GM23338 (cell line): Measurements from ENCODE around the gene CAMSAP1. TPM values are rescaled to one million over a fixed set of nuclear protein-coding genes. Genes with fewer than 3 reads are reported as not detected.

ENCODE experiments used
- ATAC-seq: fragments of 200-7000 bp; cut with Tn5 transposase; 3 replicates; pipeline ENCODE4 v1.9.1; 2020
- DNase-seq: peaks from one replicate; pipeline ENCODE4 v3.0.0-alpha.2; 2015; ENCODE audit warnings: low spot score
- H2AFZ ChIP-seq: fragments of 200-600 bp; sonication (generic); 2 replicates; pipeline ENCODE4 v1.8.0; 2016; ENCODE audit warnings: antibody characterized with exemption, mild to moderate bottlenecking, moderate library complexity
- H3F3A ChIP-seq: fragments of 200-600 bp; sonication (generic); replicated peaks from 2 replicates; pipeline ENCODE4 v1.8.0; 2017; ENCODE audit warnings: antibody characterized with exemption, mixed run types, low read depth
- H3K27ac ChIP-seq: fragments of 200-600 bp; sonication (generic); 2 replicates; pipeline ENCODE4 v1.6.1; 2016; ENCODE audit warnings: low read depth
- H3K27me3 ChIP-seq: fragments of 200-600 bp; sonication (generic); 2 replicates; pipeline ENCODE4 v1.8.0; 2016; ENCODE audit warnings: mild to moderate bottlenecking, mixed run types, moderate library complexity; ENCODE audit not compliant: insufficient read depth
- H3K36me3 ChIP-seq: fragments of 200-600 bp; sonication (generic); 2 replicates; pipeline ENCODE4 v1.8.0; 2016; ENCODE audit warnings: mild to moderate bottlenecking; ENCODE audit not compliant: insufficient read depth
- H3K4me1 ChIP-seq: fragments of 200-600 bp; sonication (generic); 2 replicates; pipeline ENCODE4 v1.8.0; 2016; ENCODE audit warnings: mild to moderate bottlenecking, moderate library complexity; ENCODE audit not compliant: insufficient read depth
- H3K4me2 ChIP-seq: fragments of 200-600 bp; sonication (generic); 2 replicates; pipeline ENCODE4 v1.7.1; 2017; ENCODE audit warnings: mixed run types
- H3K4me3 ChIP-seq: fragments of 200-600 bp; sonication (generic); 2 replicates; pipeline ENCODE4 v1.6.1; 2016; ENCODE audit warnings: mixed run types
- H3K79me2 ChIP-seq: fragments of 200-600 bp; sonication (generic); replicated peaks from 2 replicates; pipeline ENCODE4 v1.8.0; 2017; ENCODE audit warnings: mild to moderate bottlenecking; ENCODE audit not compliant: insufficient read depth
- H3K9me2 ChIP-seq: fragments of 200-600 bp; sonication (generic); 2 replicates; pipeline ENCODE4 v1.8.0; 2017; ENCODE audit not compliant: insufficient read depth
- H4K20me1 ChIP-seq: fragments of 200-600 bp; sonication (generic); replicated peaks from 2 replicates; pipeline ENCODE4 v1.8.0; 2017; ENCODE audit warnings: mild to moderate bottlenecking; ENCODE audit not compliant: insufficient read depth
- H3K27ac Mint-ChIP-seq: 2 replicates; pipeline ENCODE4 v1.8.0; 2020; ENCODE audit warnings: inconsistent platforms, mild to moderate bottlenecking, moderate library complexity, mixed read lengths
- H3K27me3 Mint-ChIP-seq: 3 replicates; pipeline ENCODE4 v1.8.0; 2022; ENCODE audit warnings: low read depth, mild to moderate bottlenecking, moderate library complexity, mixed read lengths, inconsistent platforms; ENCODE audit not compliant: insufficient read depth, poor library complexity
- H3K36me3 Mint-ChIP-seq: 3 replicates; pipeline ENCODE4 v1.8.0; 2021; ENCODE audit warnings: low read depth, mild to moderate bottlenecking, inconsistent platforms, moderate library complexity, mixed read lengths
- H3K4me1 Mint-ChIP-seq: 3 replicates; pipeline ENCODE4 v1.8.0; 2020; ENCODE audit warnings: mild to moderate bottlenecking, inconsistent platforms, mixed read lengths
- H3K4me3 Mint-ChIP-seq: 3 replicates; pipeline ENCODE4 v1.8.0; 2021; ENCODE audit warnings: moderate library complexity, mild to moderate bottlenecking, inconsistent platforms, mixed read lengths
- H3K9me3 Mint-ChIP-seq: 3 replicates; pipeline ENCODE4 v1.8.0; 2020; ENCODE audit warnings: moderate library complexity, mild to moderate bottlenecking, inconsistent platforms, mixed read lengths
- CREB1 ChIP-seq: fragments of 250-450 bp; sonication (Bioruptor Pico); IDR thresholded peaks from 2 replicates; pipeline ENCODE4 v1.5.0; 2020; ENCODE audit warnings: low read depth, mild to moderate bottlenecking, moderate library complexity
- EZH2 ChIP-seq: fragments of 200-600 bp; sonication (generic); IDR thresholded peaks from one replicate; pipeline ENCODE4 v1.8.0; 2017; ENCODE audit warnings: antibody characterized with exemption, mild to moderate bottlenecking, low read depth; ENCODE audit not compliant: unreplicated experiment
- EZH2phosphoT487 ChIP-seq: fragments of 200-600 bp; sonication (generic); IDR thresholded peaks from one replicate; pipeline ENCODE4 v1.8.1; 2018; ENCODE audit warnings: antibody characterized with exemption; ENCODE audit not compliant: unreplicated experiment
- JUNB ChIP-seq: IDR thresholded peaks from one replicate; pipeline ENCODE4 v1.6.1; 2016; ENCODE audit warnings: antibody characterized with exemption; ENCODE audit not compliant: unreplicated experiment
- STAT1 ChIP-seq: IDR thresholded peaks from one replicate; pipeline ENCODE4 v1.6.1; 2016; ENCODE audit warnings: antibody characterized with exemption; ENCODE audit not compliant: unreplicated experiment
- ZNF114 ChIP-seq: fragments of 250-450 bp; sonication (Bioruptor Pico); IDR thresholded peaks from 2 replicates; pipeline ENCODE4 v1.5.0; 2020; ENCODE audit warnings: mild to moderate bottlenecking, moderate library complexity
- ZNF331 ChIP-seq: fragments of 250-450 bp; sonication (Bioruptor Pico); IDR thresholded peaks from 2 replicates; pipeline ENCODE4 v1.5.0; 2020; ENCODE audit warnings: low read depth, mild to moderate bottlenecking, moderate library complexity
- ZNF462 ChIP-seq: fragments of 250-450 bp; sonication (Bioruptor Pico); IDR thresholded peaks from 2 replicates; pipeline ENCODE4 v1.5.0; 2020; ENCODE audit warnings: mild to moderate bottlenecking, moderate library complexity
- polyA plus RNA-seq: library from polyadenylated mRNA; unstranded; fragments of >200 nt; fragmentation: Nextera tagmentation; extraction: Ambion mirVana; gene quantifications from 2 replicates; pipeline ENCODE4 v1.2.1, GENCODE V29; 2016
- total RNA-seq: library from RNA; depleted of rRNA; stranded (reverse); fragments of >200 nt; shearing (Covaris generic); gene quantifications from 2 replicates; pipeline ENCODE4 v1.2.3, GENCODE V29; 2014

Gene CAMSAP1
- total and polyA plus RNA-seq, 2 experiments from 2014 or later, result 6.9 to 75.4 TPM

- TF ChIP-seq ZNF462 (no peak), EZH2phosphoT487 (no peak), EZH2 (no peak), STAT1 (no peak)
These were observed 110.4 kb downstream of the CAMSAP1 start (continued) for GRCh38 chr9:135796784-135797485.

GRCh38 chr9:135795391-135795790 is 112.0 kb downstream of the CAMSAP1 start:
- no peak overlapping the region for H3K4me2 ChIP-seq
- no peaks in the 10 kb centered on the region for H3K9me2 ChIP-seq
- H3K79me2 ChIP-seq, result no peaks in the 10 kb centered on the region
- H3K4me3 ChIP-seq, result no peak overlapping the region
- no peaks in the 10 kb centered on the region for H3K36me3 Mint-ChIP-seq
- no peaks in the 10 kb centered on the region for H3K27me3 ChIP-seq
- no peak for DNase-seq
- no peak overlapping the region for H3K27ac ChIP-seq
- H3K4me1 ChIP-seq, result no peaks in the 10 kb centered on the region
- H3K36me3 ChIP-seq, result no peaks in the 10 kb centered on the region
- H3K4me3 Mint-ChIP-seq, result no peak overlapping the region
- ATAC-seq, result no peak
- no peak for TF ChIP-seq STAT1
- TF ChIP-seq ZNF114 (CRISPR knock-in tag), result no peak
- no peak for TF ChIP-seq JUNB
- TF ChIP-seq CREB1 (CRISPR knock-in tag), result no peak
- TF ChIP-seq ZNF331 (CRISPR knock-in tag), result no peak
- no peak for TF ChIP-seq EZH2phosphoT487
- H3K27ac Mint-ChIP-seq, result no peak overlapping the region
- no peaks in the 10 kb centered on the region for H3F3A ChIP-seq
- H3K4me1 Mint-ChIP-seq, result peaks cover 3% of the 10 kb centered on the region; the same call in 2 of the 3 replicates
- H4K20me1 ChIP-seq, result no peaks in the 10 kb centered on the region
- H3K27me3 Mint-ChIP-seq, result peaks cover 13% of the 10 kb centered on the region
- H3K9me3 Mint-ChIP-seq, result no peaks in the 10 kb centered on the region
- H2AFZ ChIP-seq, result no peak overlapping the region
